Astrocyte of the spinal cord (primary cell): ENCODE results near the gene GABRA4.

Experiments used
- DNase-seq: peaks from one replicate; pipeline ENCODE4 v3.0.0; 2011; ENCODE audit warnings: low read depth, low spot score
- H3K4me3 ChIP-seq: 2 replicates; pipeline ENCODE4 v1.5.1; 2011; ENCODE audit warnings: low read depth, mild to moderate bottlenecking, low read length, moderate library complexity
- in situ Hi-C: cut with HindIII; loops from 2 replicates; pipeline ENCODE4 v1.10.0; 2017; ENCODE audit warnings: low sequenced_read_pairs
- TF ChIP-seq, protein P1 (sequence below): IDR thresholded peaks from 2 replicates; pipeline ENCODE4 v1.5.1; 2012; ENCODE audit warnings: low read depth, mild to moderate bottlenecking, low read length, inconsistent platforms

GABRA4 gene

DNA sequence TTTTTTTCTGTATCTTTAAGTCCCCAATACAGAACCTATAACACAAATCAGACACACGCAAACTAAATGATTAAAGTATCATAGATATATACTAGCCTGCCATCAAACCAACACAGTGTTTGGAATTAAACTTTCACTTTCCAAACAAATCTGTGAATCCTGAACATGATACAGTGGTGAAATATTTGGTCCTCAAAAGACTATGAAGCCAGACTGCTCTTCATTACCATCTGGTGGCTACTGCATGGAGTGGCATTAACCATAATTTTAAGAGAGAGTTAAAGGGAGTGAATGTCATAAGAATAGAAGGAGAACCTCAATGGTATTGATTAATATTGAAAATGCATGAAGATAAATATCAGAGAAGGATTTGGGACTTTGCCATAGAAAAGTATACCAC lies 9.2 kb upstream of the GABRA4 start:
- TF ChIP-seq, protein P1, sequence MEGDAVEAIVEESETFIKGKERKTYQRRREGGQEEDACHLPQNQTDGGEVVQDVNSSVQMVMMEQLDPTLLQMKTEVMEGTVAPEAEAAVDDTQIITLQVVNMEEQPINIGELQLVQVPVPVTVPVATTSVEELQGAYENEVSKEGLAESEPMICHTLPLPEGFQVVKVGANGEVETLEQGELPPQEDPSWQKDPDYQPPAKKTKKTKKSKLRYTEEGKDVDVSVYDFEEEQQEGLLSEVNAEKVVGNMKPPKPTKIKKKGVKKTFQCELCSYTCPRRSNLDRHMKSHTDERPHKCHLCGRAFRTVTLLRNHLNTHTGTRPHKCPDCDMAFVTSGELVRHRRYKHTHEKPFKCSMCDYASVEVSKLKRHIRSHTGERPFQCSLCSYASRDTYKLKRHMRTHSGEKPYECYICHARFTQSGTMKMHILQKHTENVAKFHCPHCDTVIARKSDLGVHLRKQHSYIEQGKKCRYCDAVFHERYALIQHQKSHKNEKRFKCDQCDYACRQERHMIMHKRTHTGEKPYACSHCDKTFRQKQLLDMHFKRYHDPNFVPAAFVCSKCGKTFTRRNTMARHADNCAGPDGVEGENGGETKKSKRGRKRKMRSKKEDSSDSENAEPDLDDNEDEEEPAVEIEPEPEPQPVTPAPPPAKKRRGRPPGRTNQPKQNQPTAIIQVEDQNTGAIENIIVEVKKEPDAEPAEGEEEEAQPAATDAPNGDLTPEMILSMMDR: peak; percentile 54
- no peak overlapping the region for H3K4me3 ChIP-seq
- in situ Hi-C loops: no loop called here
- DNase-seq: peak; percentile 41

DNA sequence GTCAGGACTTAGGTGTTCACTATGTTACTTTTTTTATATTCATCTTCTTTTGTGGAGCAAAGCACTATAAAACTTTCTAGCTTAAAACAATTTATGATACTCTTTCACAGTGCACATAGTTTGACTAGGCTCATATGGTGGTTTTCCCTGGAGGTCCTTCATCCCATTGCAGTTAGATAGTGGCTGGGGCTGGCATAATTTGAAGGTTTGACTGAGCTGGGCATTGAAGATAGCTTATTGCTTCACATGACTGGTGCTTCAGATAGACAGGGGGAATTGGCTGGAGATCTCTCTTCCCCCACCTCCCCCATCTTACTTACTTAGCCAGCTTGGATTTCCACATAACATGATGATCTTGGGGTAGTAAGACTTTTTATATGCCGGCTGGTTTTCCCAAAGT lies 7.0 kb upstream of the GABRA4 start:
- TF ChIP-seq, protein P1: no peak
- DNase-seq: no peak
- in situ Hi-C loops: no loop called here
- H3K4me3 ChIP-seq: no peak overlapping the region

DNA sequence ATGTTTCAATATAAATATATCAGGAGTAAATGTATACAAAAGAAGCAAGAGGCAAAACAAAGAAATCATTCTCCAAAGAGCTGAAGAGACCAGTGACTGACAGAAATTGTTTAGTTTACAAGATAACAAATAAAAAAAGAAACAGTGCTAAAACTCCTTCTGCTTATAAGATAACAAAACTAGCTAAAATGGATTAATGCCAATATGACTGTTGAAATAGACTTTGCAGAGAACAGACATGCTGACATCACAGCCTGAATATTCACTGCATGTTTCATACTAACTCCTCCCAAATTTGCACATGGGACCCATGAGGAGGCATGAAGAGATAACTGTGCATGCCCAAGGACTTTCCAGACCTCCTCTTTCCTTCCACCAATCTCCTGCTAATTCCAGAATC lies 6.2 kb upstream of the GABRA4 start:
- DNase-seq: no peak
- TF ChIP-seq, protein P1: no peak
- in situ Hi-C loops: no loop called here
- H3K4me3 ChIP-seq: no peak overlapping the region

DNA sequence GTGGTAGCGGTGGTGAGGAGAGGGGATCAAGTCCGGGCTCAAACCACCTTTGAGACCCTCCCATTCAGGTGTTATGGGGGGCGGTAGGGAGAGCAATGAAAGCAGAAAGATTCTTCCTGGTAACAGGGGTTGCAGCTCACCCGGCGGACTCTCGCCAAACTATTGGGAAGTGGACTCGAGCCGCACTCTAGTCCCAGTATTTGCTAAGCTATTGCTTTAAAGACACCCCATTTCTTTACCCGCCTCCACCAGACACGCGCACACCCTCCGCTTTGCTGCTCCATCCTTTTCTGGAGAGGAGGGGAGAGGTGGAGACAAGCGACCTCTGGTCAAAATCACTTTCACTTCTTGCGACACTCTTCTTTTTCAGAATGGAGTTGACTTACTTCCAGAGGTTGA lies 625 bp upstream of the GABRA4 start:
- in situ Hi-C loops: no loop called here
- peak overlapping the region; percentile 43 for H3K4me3 ChIP-seq
- no peak for DNase-seq
- TF ChIP-seq, protein P1: no peak

DNA sequence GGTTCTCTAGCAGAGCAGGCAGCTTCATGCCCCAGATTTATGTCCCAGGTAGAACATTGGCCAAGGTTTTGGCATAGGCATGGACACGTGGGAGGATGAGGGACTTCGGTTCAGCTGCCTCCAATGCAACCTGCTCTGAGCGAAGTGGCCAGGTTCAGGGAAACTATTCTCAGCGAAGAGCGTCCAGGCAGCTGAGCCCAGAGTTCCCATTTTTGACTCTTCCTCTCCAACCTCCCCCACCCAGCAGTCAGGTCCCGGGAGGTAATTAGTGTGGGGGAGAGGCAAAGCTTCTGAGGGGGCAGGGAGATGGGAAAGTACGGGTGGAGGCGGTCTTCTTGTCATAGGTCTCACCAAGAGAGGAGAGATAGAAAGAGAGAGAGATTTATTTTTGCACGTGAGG lies 1.0 kb downstream of the GABRA4 start:
- TF ChIP-seq, protein P1: no peak
- in situ Hi-C loops: no loop called here

DNA sequence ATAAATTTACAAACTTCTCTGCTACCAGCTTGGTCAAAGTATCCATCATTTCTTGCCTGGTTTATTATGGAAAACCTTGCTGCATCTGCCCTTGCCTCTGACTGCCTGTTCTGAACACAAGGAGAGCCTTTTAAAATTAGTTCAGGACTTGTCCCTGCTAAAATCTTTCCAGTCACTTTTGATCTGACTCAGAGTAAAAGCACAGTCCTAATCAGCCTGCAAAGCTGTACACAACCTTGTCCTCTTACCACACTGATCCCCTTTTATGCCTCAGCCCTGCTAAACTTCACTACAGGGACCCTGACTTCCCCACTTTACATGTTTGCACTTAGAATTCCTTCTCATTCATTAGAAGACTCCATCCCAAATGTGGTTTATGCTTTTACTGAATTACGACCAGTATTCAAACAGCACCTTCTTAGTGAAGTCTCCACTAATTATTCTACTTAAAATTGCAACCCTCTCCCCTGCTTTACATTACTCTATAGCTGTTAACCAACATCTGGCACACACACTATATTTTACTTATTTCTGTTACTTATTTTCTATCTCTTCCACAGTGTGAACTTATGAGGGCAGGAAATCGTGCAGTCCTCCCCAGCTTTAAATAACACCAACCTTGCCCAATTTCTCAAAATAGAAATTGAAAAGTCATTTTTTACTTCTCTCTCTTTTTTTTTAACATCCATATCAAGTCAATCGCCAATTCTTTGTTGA lies 6.3 kb downstream of the GABRA4 start:
- TF ChIP-seq, protein P1: no peak
- no peak overlapping the region for H3K4me3 ChIP-seq
- in situ Hi-C loops: no loop called here
- no peak for DNase-seq

More for the DNA sequence above, 1.0 kb downstream of the GABRA4 start:
- H3K4me3 ChIP-seq: no peak overlapping the region
- DNase-seq: no peak
